HG02642 (cell line): ENCODE results near the gene TNFAIP2.

ENCODE experiments used
- ATAC-seq: cut with Tn5 transposase; IDR thresholded peaks from one replicate; pipeline ENCODE4 v1.9.1; 2021; ENCODE audit warnings: mild to moderate bottlenecking; ENCODE audit not compliant: unreplicated experiment, poor library complexity

The TNFAIP2 gene

DNA sequence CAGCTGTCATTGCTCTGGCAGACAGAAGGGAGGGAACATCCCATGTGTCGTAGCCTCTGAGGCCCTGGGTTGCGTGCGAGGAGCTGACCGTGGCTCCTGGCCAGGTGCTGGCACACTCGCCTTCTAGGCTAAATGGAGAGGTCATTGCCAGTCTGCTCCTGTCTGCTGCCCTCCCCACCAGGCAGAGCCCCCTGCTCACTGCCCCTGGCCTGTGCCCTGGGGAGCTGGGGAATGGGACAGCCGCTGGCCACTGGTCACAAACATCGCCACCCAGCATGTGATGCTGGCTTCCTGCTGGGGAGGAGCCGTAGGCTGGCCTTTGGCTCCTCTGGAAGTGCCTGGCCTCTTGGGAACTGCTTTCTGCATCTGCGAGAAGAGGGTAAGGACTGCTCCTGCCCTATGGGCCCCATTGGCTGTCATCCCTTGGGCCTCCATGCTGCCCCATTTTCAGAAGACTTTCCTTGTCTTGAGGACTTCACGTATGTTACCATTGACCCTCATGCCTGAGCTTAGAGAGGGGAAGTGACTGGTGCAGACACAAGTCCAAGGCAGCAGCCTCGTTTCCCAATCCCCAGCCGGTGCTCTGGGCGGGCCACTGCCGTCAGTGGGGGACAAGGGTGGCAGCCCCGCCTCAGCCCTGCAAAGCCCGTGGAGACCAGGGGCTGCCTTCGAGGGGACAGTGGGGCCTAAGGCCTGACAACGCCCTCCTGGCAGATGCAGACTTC is 2.0 kb upstream of the TNFAIP2 start:
- no peak for ATAC-seq

GRCh38 chr14:103121846-103122584 is 1.2 kb upstream of the TNFAIP2 start:
- ATAC-seq, result no peak

GRCh38 chr14:103122585-103122946 is 695 bp upstream of the TNFAIP2 start:
- no peak for ATAC-seq

GRCh38 chr14:103123634-103124500 is 606 bp downstream of the TNFAIP2 start:
- ATAC-seq, result no peak

GRCh38 chr14:103124501-103125001 is 1.3 kb downstream of the TNFAIP2 start:
- no peak for ATAC-seq

GRCh38 chr14:103125098-103126070 is 2.1 kb downstream of the TNFAIP2 start:
- no peak for ATAC-seq

DNA sequence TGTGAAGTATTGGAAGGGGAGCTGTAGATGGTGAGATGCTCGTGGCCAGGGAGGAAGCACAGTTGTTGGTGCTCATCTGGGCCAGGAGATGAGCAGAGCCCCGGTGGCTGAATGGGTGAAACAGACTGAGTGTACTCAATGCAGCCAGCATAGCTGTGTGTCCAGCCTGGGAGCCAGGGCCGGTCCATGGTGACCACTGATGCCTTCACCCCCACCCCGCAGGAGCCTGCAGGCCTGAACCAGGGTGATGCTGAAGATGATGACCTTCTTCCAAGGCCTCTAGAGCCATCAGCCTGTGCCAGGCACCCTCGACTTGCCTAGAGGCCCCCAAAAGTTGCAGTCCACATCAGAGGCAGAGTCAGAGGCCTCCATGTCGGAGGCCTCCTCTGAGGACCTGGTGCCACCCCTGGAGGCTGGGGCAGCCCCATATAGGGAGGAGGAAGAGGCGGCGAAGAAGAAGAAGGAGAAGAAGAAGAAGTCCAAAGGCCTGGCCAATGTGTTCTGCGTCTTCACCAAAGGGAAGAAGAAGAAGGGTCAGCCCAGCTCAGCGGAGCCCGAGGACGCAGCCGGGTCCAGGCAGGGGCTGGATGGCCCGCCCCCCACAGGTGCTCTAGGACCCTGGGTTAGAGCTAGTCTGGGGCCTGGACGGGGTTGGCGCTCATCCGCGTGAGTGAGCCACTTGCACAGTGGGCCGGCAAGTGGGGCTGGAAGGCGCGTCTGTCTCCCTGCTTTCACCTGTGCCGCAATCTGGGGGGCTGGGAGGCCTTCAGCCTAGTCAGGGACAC is 3.0 kb downstream of the TNFAIP2 start:
- no peak for ATAC-seq

DNA sequence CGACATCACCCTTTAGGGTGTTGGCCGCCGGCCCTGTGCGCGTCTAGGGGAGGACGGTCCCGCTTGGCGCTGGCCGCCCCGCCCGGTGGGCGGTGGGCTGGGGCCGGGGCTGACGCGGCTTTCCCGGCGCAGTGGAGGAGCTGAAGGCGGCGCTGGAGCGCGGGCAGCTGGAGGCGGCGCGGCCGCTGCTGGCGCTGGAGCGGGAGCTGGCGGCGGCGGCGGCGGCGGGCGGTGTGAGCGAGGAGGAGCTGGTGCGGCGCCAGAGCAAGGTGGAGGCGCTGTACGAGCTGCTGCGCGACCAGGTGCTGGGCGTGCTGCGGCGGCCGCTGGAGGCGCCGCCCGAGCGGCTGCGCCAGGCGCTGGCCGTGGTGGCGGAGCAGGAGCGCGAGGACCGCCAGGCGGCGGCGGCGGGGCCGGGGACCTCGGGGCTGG is 3.6 kb downstream of the TNFAIP2 start:
- ATAC-seq, result no peak

GRCh38 chr14:103127356-103127755 is 4.1 kb downstream of the TNFAIP2 start:
- no peak for ATAC-seq

GRCh38 chr14:103127861-103128598 is 4.8 kb downstream of the TNFAIP2 start:
- no peak for ATAC-seq

DNA sequence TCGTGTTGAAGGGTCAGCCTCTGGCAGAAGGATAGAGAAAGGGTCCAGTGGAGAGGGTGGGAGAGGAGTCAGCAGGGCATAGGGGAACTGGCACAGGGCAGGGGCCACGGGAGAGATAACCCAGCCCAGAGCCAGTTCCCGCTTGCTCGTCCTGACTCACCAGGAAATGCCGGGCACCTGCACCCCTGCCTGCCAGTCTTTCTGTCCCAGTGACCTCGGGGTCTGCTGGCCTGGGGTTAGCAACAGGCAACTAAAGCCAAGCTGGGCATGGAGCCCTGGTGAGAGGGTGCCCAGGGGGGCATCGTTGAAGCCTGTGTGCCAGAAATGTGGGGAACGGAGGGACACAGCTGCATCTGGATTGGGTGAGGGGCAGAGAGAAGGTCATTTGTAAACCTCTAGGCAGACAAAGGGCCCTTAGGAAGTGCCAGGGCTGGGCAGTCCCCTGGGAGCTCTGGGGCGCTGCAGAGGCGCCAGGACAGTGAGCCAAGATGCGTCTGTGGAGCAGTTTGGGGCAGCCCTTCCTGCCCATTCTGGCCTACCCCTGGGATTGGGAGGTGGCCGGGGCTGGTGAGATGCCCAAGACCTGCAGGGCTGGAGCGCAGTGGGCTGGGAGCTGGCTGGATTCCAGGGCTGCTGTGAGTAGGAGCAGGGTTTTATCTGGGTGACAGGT is 5.5 kb downstream of the TNFAIP2 start:
- no peak for ATAC-seq

DNA sequence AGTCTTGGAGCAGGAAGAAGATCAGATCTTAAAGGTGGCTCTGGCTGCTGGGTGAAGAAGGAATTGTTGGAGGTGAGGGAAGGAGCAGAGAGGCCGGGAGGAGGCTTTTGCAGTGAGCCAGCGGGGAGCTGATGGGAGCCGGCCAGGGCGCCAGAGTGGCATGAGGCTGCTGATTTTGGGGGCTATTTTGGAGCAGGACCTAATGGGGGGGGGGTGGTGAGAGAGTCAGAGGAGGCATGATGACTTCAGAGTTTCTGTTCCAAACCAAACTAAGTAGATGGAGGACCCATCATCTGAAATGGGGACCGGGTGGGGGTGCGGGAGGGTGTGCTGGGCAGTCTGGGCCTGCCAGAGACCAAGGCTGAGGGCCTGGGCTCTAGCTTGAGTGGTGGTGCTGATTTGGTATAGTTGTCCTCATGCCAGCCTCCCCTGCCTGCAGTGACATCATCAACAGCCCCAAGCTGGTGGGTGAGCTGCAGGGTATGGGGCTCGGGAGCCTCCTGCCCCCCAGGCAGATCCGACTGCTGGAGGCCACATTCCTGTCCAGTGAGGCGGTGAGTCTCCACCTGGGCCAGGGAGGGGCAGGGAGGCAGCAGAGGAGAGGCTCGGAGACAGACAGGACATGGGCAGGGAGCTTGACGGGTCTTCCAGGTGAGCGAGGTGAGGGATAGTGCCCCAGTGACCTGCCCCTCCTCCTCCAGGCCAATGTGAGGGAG is 6.2 kb downstream of the TNFAIP2 start:
- no peak for ATAC-seq

DNA sequence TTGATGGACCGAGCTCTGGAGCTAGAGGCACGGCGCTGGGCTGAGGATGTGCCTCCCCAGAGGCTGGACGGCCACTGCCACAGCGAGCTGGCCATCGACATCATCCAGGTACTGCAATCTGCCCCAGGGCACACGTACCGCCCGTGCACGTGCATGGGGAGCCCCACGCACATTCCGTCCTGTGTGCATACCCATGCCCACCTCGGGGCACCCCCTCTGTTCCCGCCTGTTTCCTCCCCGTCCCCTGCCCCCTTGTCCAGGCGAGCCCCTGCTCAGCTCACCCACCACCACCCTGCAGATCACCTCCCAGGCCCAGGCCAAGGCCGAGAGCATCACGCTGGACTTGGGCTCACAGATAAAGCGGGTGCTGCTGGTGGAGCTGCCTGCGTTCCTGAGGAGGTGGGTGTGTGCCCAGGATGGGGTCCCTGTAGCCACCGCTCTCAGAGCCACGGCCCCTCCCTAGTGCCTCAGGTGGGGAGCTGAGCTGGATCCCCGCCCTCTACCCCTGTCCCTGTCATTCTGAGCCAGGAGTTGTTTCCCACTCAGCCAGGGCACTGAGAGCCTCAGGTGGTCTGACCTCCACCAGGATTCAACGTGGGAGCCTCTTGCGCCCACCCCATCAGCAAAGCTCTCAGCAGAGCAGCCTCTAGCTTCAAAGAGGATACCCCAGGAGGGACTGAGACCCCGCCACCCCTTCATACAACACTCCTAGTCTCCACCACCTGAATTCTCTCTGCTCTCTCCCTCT is 6.9 kb downstream of the TNFAIP2 start:
- ATAC-seq, result no peak

DNA sequence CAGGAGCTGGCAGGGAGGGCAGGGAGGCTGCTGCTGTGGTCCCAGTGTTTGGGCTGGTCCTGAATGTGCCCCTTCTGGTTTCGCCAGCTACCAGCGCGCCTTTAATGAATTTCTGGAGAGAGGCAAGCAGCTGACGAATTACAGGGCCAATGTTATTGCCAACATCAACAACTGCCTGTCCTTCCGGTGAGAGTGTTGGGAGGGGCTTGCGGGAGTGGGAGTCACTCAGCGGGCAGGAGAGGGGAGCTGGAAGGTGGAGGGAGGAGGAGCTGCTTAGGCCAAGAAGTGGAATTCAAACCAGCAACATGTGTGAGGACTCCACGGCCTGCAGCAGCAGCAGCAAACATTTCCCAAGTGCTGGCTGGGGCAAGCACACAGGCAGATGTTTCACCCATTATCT is 7.7 kb downstream of the TNFAIP2 start:
- no peak for ATAC-seq

DNA sequence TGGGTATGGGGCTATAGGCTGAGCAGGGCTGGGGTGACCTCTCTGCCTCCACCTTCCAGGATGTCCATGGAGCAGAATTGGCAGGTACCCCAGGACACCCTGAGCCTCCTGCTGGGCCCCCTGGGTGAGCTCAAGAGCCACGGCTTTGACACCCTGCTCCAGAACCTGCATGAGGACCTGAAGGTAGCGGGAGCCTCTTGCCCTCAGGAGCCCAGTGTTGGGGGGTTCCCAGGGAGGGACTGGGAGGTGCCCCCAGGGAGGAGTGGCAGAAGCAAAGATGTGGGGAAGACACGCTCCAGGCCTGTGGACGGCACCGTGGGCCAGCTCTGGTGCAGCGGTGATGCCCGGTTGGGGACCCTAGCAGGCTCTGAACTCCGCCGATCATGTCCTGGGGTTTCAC is 8.3 kb downstream of the TNFAIP2 start:
- no peak for ATAC-seq
